H1 (cell line): ENCODE data around the gene METTL18. TPM values are rescaled to one million over a fixed set of nuclear protein-coding genes. Genes with fewer than 3 reads are reported as not detected.

Source experiments
- CTCF ChIA-PET: fragments of 300-600 bp; sonication (Branson Sonifier 250); formaldehyde crosslinking; loops from one replicate; lab custom pipeline; 2021; ENCODE audit not compliant: partially characterized antibody; lab: Charles Lee
- POLR2A ChIA-PET: fragments of 300-600 bp; sonication (Branson Sonifier 250); formaldehyde crosslinking; loops from one replicate; lab custom pipeline; 2021; ENCODE audit warnings: inconsistent platforms; ENCODE audit not compliant: partially characterized antibody; lab: Charles Lee
- DNase-seq, 2 experiments: peaks; one replicate each; pipeline versions ENCODE4 v3.0.0 to v3.0.0-alpha.2; 2010 to 2022; ENCODE audit warnings: low spot score in 2 of 2, low read depth in 1 of 2, mixed read lengths in 1 of 2
- FAIRE-seq: peaks from 2 replicates; lab custom pipeline; 2011; peaks lifted over from hg19 to GRCh38; lab: Jason Lieb, UNC
- H2AFZ ChIP-seq: 2 replicates; pipeline ENCODE4 v1.8.1; 2012; ENCODE audit warnings: low read length, inconsistent platforms
- H2AK5ac ChIP-seq: 2 replicates; pipeline ENCODE4 v1.6.1; 2013; ENCODE audit warnings: low read depth, low read length
- H2BK120ac ChIP-seq: replicated peaks from 2 replicates; pipeline ENCODE3; 2013; ENCODE audit warnings: low read depth, low read length, inconsistent platforms
- H2BK12ac ChIP-seq: 2 replicates; pipeline ENCODE4 v1.6.1; 2013; ENCODE audit warnings: low read depth, low read length
- H2BK15ac ChIP-seq: 2 replicates; pipeline ENCODE4 v1.6.1; 2013; ENCODE audit warnings: low read length
- H2BK20ac ChIP-seq: 2 replicates; pipeline ENCODE4 v1.6.1; 2013; ENCODE audit warnings: low read length
- H2BK5ac ChIP-seq: 2 replicates; pipeline ENCODE4 v1.6.1; 2013; ENCODE audit warnings: low read depth, low read length
- H3K14ac ChIP-seq: 2 replicates; pipeline ENCODE4 v1.6.1; 2013; ENCODE audit warnings: inconsistent platforms; ENCODE audit not compliant: insufficient read length
- H3K18ac ChIP-seq: 2 replicates; pipeline ENCODE4 v1.6.1; 2013; ENCODE audit warnings: low read length; ENCODE audit errors: extremely low read depth
- H3K23ac ChIP-seq: 2 replicates; pipeline ENCODE4 v1.6.1; 2013; ENCODE audit warnings: inconsistent platforms; ENCODE audit not compliant: insufficient read length
- H3K23me2 ChIP-seq: 2 replicates; pipeline ENCODE4 v1.6.1; 2013; ENCODE audit warnings: low read depth, low read length
- H3K27ac ChIP-seq: 2 replicates; pipeline ENCODE4 v1.6.1; 2011; ENCODE audit warnings: low read depth, low read length, inconsistent platforms
- H3K27me3 ChIP-seq, 4 experiments: replicated peaks in 1 of 4; 1 replicate in 1 of 4; 2 replicates in 3 of 4; pipeline versions ENCODE4 v1.6.1 to v1.8.1; 2011 to 2013; ENCODE audit warnings: low read length in 3 of 4, mild to moderate bottlenecking in 3 of 4, inconsistent platforms in 2 of 4, mixed read lengths in 2 of 4, moderate library complexity in 1 of 4; ENCODE audit not compliant: control insufficient read depth in 3 of 4, insufficient read depth in 3 of 4; ENCODE audit errors: extremely low read depth in 1 of 4
- H3K36me3 ChIP-seq, 4 experiments: 2 replicates each; pipeline versions ENCODE4 v1.6.1 to v1.8.1; 2011 to 2013; ENCODE audit warnings: mild to moderate bottlenecking in 4 of 4, low read length in 3 of 4, moderate library complexity in 2 of 4, control low read depth in 1 of 4, inconsistent platforms in 1 of 4; ENCODE audit not compliant: insufficient read depth in 4 of 4, control insufficient read depth in 2 of 4
- H3K4ac ChIP-seq: replicated peaks from 2 replicates; pipeline ENCODE3; 2013; ENCODE audit warnings: low read length, low read depth, mixed read lengths, inconsistent platforms; ENCODE audit not compliant: insufficient read length
- H3K4me1 ChIP-seq, 4 experiments: replicated peaks in 1 of 4; 1 replicate in 1 of 4; 2 replicates in 3 of 4; pipeline versions ENCODE4 v1.6.1 to v1.8.1; 2011 to 2013; ENCODE audit warnings: low read length in 3 of 4, inconsistent platforms in 2 of 4, mixed read lengths in 1 of 4; ENCODE audit not compliant: insufficient read depth in 4 of 4, control insufficient read depth in 3 of 4
- H3K4me2 ChIP-seq, 2 experiments: 2 replicates each; pipeline versions ENCODE4 v1.6.1 to v1.8.1; 2011 to 2013; ENCODE audit warnings: low read depth in 2 of 2, low read length in 2 of 2, control low read depth in 1 of 2, inconsistent platforms in 1 of 2, mild to moderate bottlenecking in 1 of 2; ENCODE audit not compliant: insufficient read depth in 1 of 2
- H3K4me3 ChIP-seq, 4 experiments: fragments of 200-600, 300-600 bp in 1 of 4; sonication (generic), shearing (Covaris generic), sonication (Bioruptor Twin) in 1 of 4; 2 replicates each; pipeline versions ENCODE4 v1.5.1 to v1.8.1; 2011 to 2016; ENCODE audit warnings: low read length in 4 of 4, low read depth in 3 of 4, control low read depth in 2 of 4, inconsistent platforms in 2 of 4, mild to moderate bottlenecking in 2 of 4, mixed read lengths in 1 of 4, moderate library complexity in 1 of 4; ENCODE audit not compliant: insufficient read depth in 2 of 4; ENCODE audit errors: extremely low read depth in 1 of 4
- H3K56ac ChIP-seq: replicated peaks from 2 replicates; pipeline ENCODE3; 2013; ENCODE audit warnings: low read depth, mild to moderate bottlenecking, mixed read lengths, low read length, inconsistent platforms; ENCODE audit not compliant: insufficient read length
- H3K79me1 ChIP-seq: 2 replicates; pipeline ENCODE4 v1.6.1; 2013; ENCODE audit warnings: low read depth, low read length, control low read depth
- H3K79me2 ChIP-seq, 2 experiments: 2 replicates each; pipeline versions ENCODE4 v1.6.1 to v1.8.1; 2012 to 2013; ENCODE audit warnings: low read length in 2 of 2, mild to moderate bottlenecking in 2 of 2, inconsistent platforms in 1 of 2; ENCODE audit not compliant: insufficient read depth in 2 of 2, control insufficient read depth in 1 of 2
- H3K9ac ChIP-seq, 4 experiments: replicated peaks in 1 of 4; 1 replicate in 1 of 4; 2 replicates in 3 of 4; pipeline versions ENCODE4 v1.6.1 to v1.8.1; 2011 to 2013; ENCODE audit warnings: low read depth in 3 of 4, low read length in 3 of 4, control low read depth in 2 of 4, mild to moderate bottlenecking in 2 of 4, moderate library complexity in 2 of 4, inconsistent platforms in 1 of 4; ENCODE audit errors: extremely low read depth in 1 of 4
- H3K9me3 ChIP-seq, 2 experiments: 2 replicates each; pipeline versions ENCODE4 v1.6.1 to v1.8.1; 2012 to 2013; ENCODE audit warnings: mild to moderate bottlenecking in 2 of 2, moderate library complexity in 2 of 2, control low read depth in 1 of 2, inconsistent platforms in 1 of 2, low read depth in 1 of 2, low read length in 1 of 2, mixed read lengths in 1 of 2; ENCODE audit not compliant: insufficient read depth in 2 of 2
- H4K20me1 ChIP-seq, 2 experiments: replicated peaks in 1 of 2; 2 replicates each; pipeline versions ENCODE3 to v1.8.1; 2011 to 2013; ENCODE audit warnings: inconsistent platforms in 2 of 2, low read length in 2 of 2, mild to moderate bottlenecking in 1 of 2; ENCODE audit not compliant: insufficient read depth in 2 of 2, control insufficient read depth in 1 of 2
- H4K5ac ChIP-seq: 2 replicates; pipeline ENCODE4 v1.6.1; 2013; ENCODE audit warnings: low read length, low read depth, mixed read lengths, inconsistent platforms; ENCODE audit not compliant: insufficient read length
- H4K8ac ChIP-seq: 2 replicates; pipeline ENCODE4 v1.8.0; 2013; ENCODE audit warnings: mild to moderate bottlenecking, moderate library complexity, low read length, inconsistent platforms; ENCODE audit not compliant: insufficient read depth; ENCODE audit errors: extremely low read depth
- H4K91ac ChIP-seq: replicated peaks from 2 replicates; pipeline ENCODE3; 2013; ENCODE audit warnings: low read length, mixed read lengths, inconsistent platforms; ENCODE audit not compliant: insufficient read length
- JUN ChIP-seq: IDR thresholded peaks from 2 replicates; pipeline ENCODE4 v1.6.1; 2011; ENCODE audit warnings: low read depth, mild to moderate bottlenecking, improper control_type of control experiment, low read length
- KDM4A ChIP-seq: IDR thresholded peaks from one replicate; pipeline ENCODE4 v1.7.1; 2012; ENCODE audit warnings: low read depth, mild to moderate bottlenecking, moderate library complexity, low read length, inconsistent platforms; ENCODE audit not compliant: severe bottlenecking
- RFX5 ChIP-seq: IDR thresholded peaks from 2 replicates; pipeline ENCODE4 v1.6.1; 2011; ENCODE audit warnings: low read depth, low read length, improper control_type of control experiment, borderline replicate concordance
- SIRT6 ChIP-seq: IDR thresholded peaks from one replicate; pipeline ENCODE4 v1.7.1; 2012; ENCODE audit warnings: low read length, inconsistent platforms
- SP4 ChIP-seq: IDR thresholded peaks from 2 replicates; pipeline ENCODE4 v1.6.1; 2012; ENCODE audit warnings: low read length, inconsistent platforms
- YY1 ChIP-seq: IDR thresholded peaks from 2 replicates; pipeline ENCODE4 v1.6.1; 2011; ENCODE audit warnings: low read depth, mild to moderate bottlenecking, low read length
- polyA plus RNA-seq, 7 experiments: library from polyadenylated mRNA; depleted of rRNA in 3 of 7; stranded (reverse) in 5 of 7; unstranded in 2 of 7; fragments of >200 nt in 5 of 7; fragments of 200-250 nt in 2 of 7; gene quantifications; 1 replicate in 5 of 7; 2 replicates in 1 of 7; 4 replicates in 1 of 7; pipeline versions ENCODE4 v1.2.1 to v1.2.3, GENCODE V29; 2011 to 2013; ENCODE audit warnings: missing spikeins in 2 of 7, mixed read lengths in 2 of 7
- total RNA-seq: library from RNA; stranded (reverse); fragmentation: NEBNext Ultra II Directional; extraction: Animal tissue kit (Norgen Biotek cat#: 25700); gene quantifications from 2 replicates; pipeline ENCODE4 v1.2.1, GENCODE V29; 2021

The METTL18 gene
- total and polyA plus RNA-seq, 2 of the 8 experiments (the other 6 are each of a cell fraction or from before 2014, with no cell fraction given), result 1.4 to 7.6 TPM

- POLR2A ChIA-PET, result interaction anchor here (1.0 kb wide), 1 partner anchor 16 kb away, joined by 5 read pairs; the partner anchor contains the start of gene METTL18
- H2BK12ac ChIP-seq, result no peak overlapping the region
- H2BK5ac ChIP-seq, result no peak overlapping the region
- DNase-seq, result no peak
- no peak overlapping the region for H2BK20ac ChIP-seq
- H2BK120ac ChIP-seq, result no peak overlapping the region
- H3K56ac ChIP-seq, result no peak overlapping the region
- H4K5ac ChIP-seq, result no peak overlapping the region
- no peaks in the 10 kb centered on the region for H3K79me1 ChIP-seq
- no peaks in the 10 kb centered on the region for H3K27me3 ChIP-seq
- H4K91ac ChIP-seq, result no peak overlapping the region
- no peaks in the 10 kb centered on the region for H3K23me2 ChIP-seq
- H3K27ac ChIP-seq, result no peak overlapping the region
- H4K20me1 ChIP-seq, result no peaks in the 10 kb centered on the region
- no peaks in the 10 kb centered on the region for H3K36me3 ChIP-seq
- no peak overlapping the region for H3K4me2 ChIP-seq
- no peak overlapping the region for H2AK5ac ChIP-seq
- H3K14ac ChIP-seq, result no peak overlapping the region
- peaks cover 0 to 18% (median 8%) of the 10 kb centered on the region in 4 experiments; a peak in 5 of 7 replicates for H3K4me1 ChIP-seq
- no peak overlapping the region for H3K4me3 ChIP-seq
- no peak overlapping the region for H2AFZ ChIP-seq
- no peak overlapping the region for H4K8ac ChIP-seq
- FAIRE-seq, result no peak
- H3K79me2 ChIP-seq, result no peaks in the 10 kb centered on the region
- CTCF ChIA-PET, result interaction anchor here (0.7 kb wide), 1 partner anchor 14 kb away, joined by 3 read pairs; no protein-coding TSS in a partner anchor
- H3K4ac ChIP-seq, result no peak overlapping the region
- H2BK15ac ChIP-seq, result no peak overlapping the region
- no peak overlapping the region for H3K9ac ChIP-seq
- no peak overlapping the region for H3K18ac ChIP-seq
- H3K23ac ChIP-seq, result no peak overlapping the region
- H3K9me3 ChIP-seq, result no peaks in the 10 kb centered on the region
- no peak for TF ChIP-seq KDM4A
- TF ChIP-seq JUN, result no peak
- no peak for TF ChIP-seq SP4
- no peak for TF ChIP-seq YY1
- TF ChIP-seq SIRT6, result no peak
- no peak for TF ChIP-seq RFX5
These were observed 15.6 kb downstream of the METTL18 start for GRCh38 chr1:169779150-169779549.
